Neuronal stem cell (in vitro differentiated cells): ENCODE measurements around the gene THAP10.
A peak's percentile ranks its signal among the peaks of the same experiment; 100 is the strongest.

Experiments used
- DNase-seq: peaks from one replicate; pipeline ENCODE4 v3.0.0-alpha.2; 2013; ENCODE audit warnings: low spot score
- H2AFZ ChIP-seq: one replicate; pipeline ENCODE4 v1.6.1; 2013; ENCODE audit warnings: mild to moderate bottlenecking, low read length, inconsistent platforms
- H2AK5ac ChIP-seq: 2 replicates; pipeline ENCODE4 v1.6.1; 2013; ENCODE audit warnings: low read depth, mild to moderate bottlenecking, inconsistent platforms, low read length, moderate library complexity, mixed read lengths
- H2BK120ac ChIP-seq: 2 replicates; pipeline ENCODE4 v1.6.1; 2013; ENCODE audit warnings: low read depth, mild to moderate bottlenecking, inconsistent platforms, low read length, moderate library complexity, mixed read lengths
- H2BK12ac ChIP-seq: one replicate; pipeline ENCODE4 v1.6.1; 2013; ENCODE audit warnings: low read length, inconsistent platforms
- H2BK15ac ChIP-seq: 2 replicates; pipeline ENCODE4 v1.6.1; 2013; ENCODE audit warnings: mild to moderate bottlenecking, low read length, inconsistent platforms, mixed read lengths
- H2BK5ac ChIP-seq: one replicate; pipeline ENCODE4 v1.6.1; 2013; ENCODE audit warnings: inconsistent platforms, mild to moderate bottlenecking, low read length, moderate library complexity
- H3K14ac ChIP-seq: one replicate; pipeline ENCODE4 v1.6.1; 2013; ENCODE audit warnings: low read length, inconsistent platforms
- H3K18ac ChIP-seq: 2 replicates; pipeline ENCODE4 v1.6.1; 2013; ENCODE audit warnings: low read length, inconsistent platforms
- H3K23ac ChIP-seq: 2 replicates; pipeline ENCODE4 v1.6.1; 2013; ENCODE audit warnings: low read depth, mild to moderate bottlenecking, mixed read lengths, low read length, inconsistent platforms; ENCODE audit not compliant: poor library complexity
- H3K27ac ChIP-seq: replicated peaks from 3 replicates; pipeline ENCODE4 v1.5.1; 2013; ENCODE audit warnings: low read length, inconsistent platforms
- H3K27me3 ChIP-seq, 3 experiments: 2 replicates each; pipeline ENCODE4 v1.6.1; 2013; ENCODE audit warnings: low read length in 3 of 3, mild to moderate bottlenecking in 2 of 3, inconsistent platforms in 1 of 3, low read depth in 1 of 3, mixed read lengths in 1 of 3, moderate library complexity in 1 of 3; ENCODE audit not compliant: control insufficient read depth in 3 of 3, insufficient read depth in 3 of 3
- H3K36me3 ChIP-seq, 2 donors: replicated peaks in 1 of 2; 2 replicates each; pipeline ENCODE4 v1.6.1; 2013; ENCODE audit warnings: low read length in 2 of 2; ENCODE audit not compliant: control insufficient read depth in 2 of 2, insufficient read depth in 2 of 2
- H3K4ac ChIP-seq: 2 replicates; pipeline ENCODE4 v1.6.1; 2013; ENCODE audit warnings: inconsistent platforms, mild to moderate bottlenecking, low read length, moderate library complexity
- H3K4me1 ChIP-seq, 2 donors: 1 replicate in 1 of 2; 2 replicates in 1 of 2; pipeline ENCODE4 v1.6.1; 2013; ENCODE audit warnings: low read length in 2 of 2, low read depth in 1 of 2; ENCODE audit not compliant: control insufficient read depth in 2 of 2, insufficient read depth in 1 of 2
- H3K4me2 ChIP-seq: one replicate; pipeline ENCODE4 v1.6.1; 2013; ENCODE audit warnings: mild to moderate bottlenecking, low read length, inconsistent platforms; ENCODE audit not compliant: insufficient read depth, poor library complexity, severe bottlenecking
- H3K4me3 ChIP-seq, 2 donors: 2 replicates each; pipeline ENCODE4 v1.5.1; 2013; ENCODE audit warnings: low read length in 2 of 2, mild to moderate bottlenecking in 2 of 2, inconsistent platforms in 1 of 2, moderate library complexity in 1 of 2
- H3K79me1 ChIP-seq: one replicate; pipeline ENCODE4 v1.6.1; 2013; ENCODE audit warnings: low read depth, mild to moderate bottlenecking, inconsistent platforms, low read length, moderate library complexity
- H3K9ac ChIP-seq: one replicate; pipeline ENCODE4 v1.6.1; 2013; ENCODE audit warnings: mild to moderate bottlenecking, low read depth, low read length, inconsistent platforms; ENCODE audit not compliant: poor library complexity
- H3K9me3 ChIP-seq, 2 donors: replicated peaks in 1 of 2; 2 replicates each; pipeline versions ENCODE3 to v1.6.1; 2013; ENCODE audit warnings: low read length in 2 of 2, mild to moderate bottlenecking in 2 of 2, inconsistent platforms in 1 of 2, low read depth in 1 of 2, mixed read lengths in 1 of 2, moderate library complexity in 1 of 2; ENCODE audit not compliant: control insufficient read depth in 2 of 2, insufficient read depth in 1 of 2
- H4K8ac ChIP-seq: one replicate; pipeline ENCODE4 v1.6.1; 2013; ENCODE audit warnings: low read depth, mild to moderate bottlenecking, inconsistent platforms, low read length, moderate library complexity
- H4K91ac ChIP-seq: one replicate; pipeline ENCODE4 v1.6.1; 2013; ENCODE audit warnings: low read length, low read depth, mild to moderate bottlenecking, inconsistent platforms; ENCODE audit not compliant: poor library complexity
- WGBS, 2 donors: extraction: QIAGEN DNeasy Blood & Tissue Kit; methylation state at CpG; one replicate each; pipeline ENCODE4 v1.1.7; 2013; ENCODE audit warnings: missing lambda C conversion rate in 2 of 2, mixed read lengths in 1 of 2; ENCODE audit not compliant: insufficient read length in 2 of 2, insufficient replicate concordance in 1 of 2; ENCODE audit errors: extremely low coverage in 2 of 2; 5-methylcytosine and 5-hydroxymethylcytosine counted together

Gene THAP10

DNA sequence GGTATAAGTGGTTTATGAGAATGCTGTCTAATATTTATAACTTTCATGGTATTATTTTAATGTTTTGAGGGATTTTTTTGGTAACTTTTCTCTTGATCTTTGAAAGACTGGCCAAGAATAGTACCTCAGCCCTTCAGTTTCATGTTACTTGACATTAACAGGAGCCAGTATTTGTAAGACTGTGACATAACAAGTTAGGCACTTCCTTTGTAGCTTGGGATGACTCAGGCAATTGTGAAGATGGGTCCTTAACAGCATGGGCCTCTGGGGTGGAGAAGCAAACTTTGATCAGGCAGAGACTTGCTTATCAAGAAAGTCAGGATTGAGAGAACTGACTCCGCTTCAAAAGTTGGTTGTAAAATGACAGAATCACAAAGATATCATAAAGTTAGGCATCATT is 9.9 kb upstream of the THAP10 start:
- no peaks in the 10 kb centered on the region for H3K27me3 ChIP-seq
- no peak overlapping the region for H3K9ac ChIP-seq
- no peaks in the 10 kb centered on the region for H3K4me1 ChIP-seq
- H3K23ac ChIP-seq, result no peak overlapping the region
- H3K4ac ChIP-seq, result no peak overlapping the region
- no peak for DNase-seq
- no peaks in the 10 kb centered on the region for H3K79me1 ChIP-seq
- peaks cover 0 to under 1% of the 10 kb centered on the region in 2 donors for H3K9me3 ChIP-seq
- H3K18ac ChIP-seq, result no peak overlapping the region
- H2BK120ac ChIP-seq, result no peak overlapping the region
- WGBS, 2 donors, result no CpG with 5 or more reads among the region's 1 CpG
- no peak overlapping the region for H4K8ac ChIP-seq
- H2BK12ac ChIP-seq, result no peak overlapping the region
- H2AFZ ChIP-seq, result no peak overlapping the region
- no peak overlapping the region for H3K4me3 ChIP-seq
- no peak overlapping the region for H4K91ac ChIP-seq
- no peak overlapping the region for H3K27ac ChIP-seq
- H2BK5ac ChIP-seq, result no peak overlapping the region
- no peak overlapping the region for H3K4me2 ChIP-seq
- H2BK15ac ChIP-seq, result no peak overlapping the region
- no peak overlapping the region for H3K14ac ChIP-seq
- no peak overlapping the region for H2AK5ac ChIP-seq
- H3K36me3 ChIP-seq, result peaks cover 3 to 52% of the 10 kb centered on the region in 2 donors

DNA sequence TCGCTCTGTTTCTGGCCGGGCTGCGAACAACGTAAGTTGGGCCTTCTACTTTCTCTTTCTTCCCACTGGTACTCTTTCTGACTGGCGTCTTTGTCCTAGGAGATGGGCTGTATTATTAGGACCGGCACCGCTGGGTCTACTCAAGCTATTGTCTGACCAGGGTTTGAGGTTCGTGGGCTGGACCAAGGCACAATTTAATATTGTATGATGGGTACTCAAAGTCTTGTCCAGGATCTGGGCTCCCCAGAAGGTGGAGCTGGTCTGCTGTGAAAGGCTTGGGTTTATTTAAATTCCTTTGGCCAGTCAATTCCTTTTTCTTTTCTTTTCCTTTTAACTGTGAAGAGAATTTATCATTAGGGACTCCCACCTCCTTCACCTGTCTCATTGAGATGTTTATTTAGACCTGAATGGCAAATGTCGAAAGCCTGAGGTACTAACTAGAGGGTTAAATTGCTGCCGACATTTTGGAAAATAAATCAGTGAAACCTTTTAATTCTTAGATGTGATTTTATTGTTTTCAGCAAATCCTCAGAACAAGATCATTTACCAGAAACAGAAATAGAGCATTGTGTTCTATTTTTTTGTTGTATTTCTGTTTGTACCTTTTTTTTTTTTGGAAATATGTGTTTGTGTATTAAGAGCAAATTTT is 803 bp upstream of the THAP10 start:
- no peak overlapping the region for H2BK15ac ChIP-seq
- no peak overlapping the region for H3K4ac ChIP-seq
- H3K27me3 ChIP-seq, result no peaks in the 10 kb centered on the region
- WGBS, 2 donors, result no CpG with 5 or more reads among the region's 10 CpGs
- no peak overlapping the region for H3K9ac ChIP-seq
- H3K4me1 ChIP-seq, result peaks cover 0 to 8% of the 10 kb centered on the region in 2 donors
- H3K27ac ChIP-seq, result no peak overlapping the region
- H2AK5ac ChIP-seq, result no peak overlapping the region
- H3K79me1 ChIP-seq, result no peaks in the 10 kb centered on the region
- H3K9me3 ChIP-seq, result no peaks in the 10 kb centered on the region
- no peak overlapping the region for H3K18ac ChIP-seq
- peak overlapping the region; percentile 97 for H2AFZ ChIP-seq
- no peak overlapping the region for H4K91ac ChIP-seq
- H3K4me3 ChIP-seq, result peak overlapping the region; percentile 83 to 92
- H4K8ac ChIP-seq, result no peak overlapping the region
- peak overlapping the region; percentile 75 for H3K4me2 ChIP-seq
- H2BK5ac ChIP-seq, result no peak overlapping the region
- peaks cover 2 to 35% of the 10 kb centered on the region in 2 donors for H3K36me3 ChIP-seq
- H3K23ac ChIP-seq, result no peak overlapping the region
- DNase-seq, result no peak
- H2BK120ac ChIP-seq, result no peak overlapping the region
- no peak overlapping the region for H2BK12ac ChIP-seq
- H3K14ac ChIP-seq, result no peak overlapping the region

- Histone ChIP-seq H3K9ac (no peak overlapping the region), H2BK15ac (no peak overlapping the region), H2BK120ac (no peak overlapping the region), H3K36me3 (peaks cover 0 to 14% of the 10 kb centered on the region in 2 donors), H3K23ac (no peak overlapping the region), H3K9me3 (no peaks in the 10 kb centered on the region), H3K27ac (no peak overlapping the region), H3K4me3 (no peak overlapping the region), H2BK5ac (no peak overlapping the region), H3K79me1 (no peaks in the 10 kb centered on the region), H3K4me1 (no peaks in the 10 kb centered on the region), H3K4ac (no peak overlapping the region), H3K27me3 (no peaks in the 10 kb centered on the region), H4K8ac (no peak overlapping the region), H4K91ac (no peak overlapping the region), H2BK12ac (no peak overlapping the region), H3K4me2 (no peak overlapping the region), H2AFZ (no peak overlapping the region), H3K14ac (no peak overlapping the region), H2AK5ac (no peak overlapping the region), H3K18ac (no peak overlapping the region)
- no CpG with 5 or more reads among the region's 2 CpGs for WGBS, 2 donors
- no peak for DNase-seq
Measured at GRCh38 chr15:70882361-70882760, 9.9 kb downstream of the THAP10 start.

DNA sequence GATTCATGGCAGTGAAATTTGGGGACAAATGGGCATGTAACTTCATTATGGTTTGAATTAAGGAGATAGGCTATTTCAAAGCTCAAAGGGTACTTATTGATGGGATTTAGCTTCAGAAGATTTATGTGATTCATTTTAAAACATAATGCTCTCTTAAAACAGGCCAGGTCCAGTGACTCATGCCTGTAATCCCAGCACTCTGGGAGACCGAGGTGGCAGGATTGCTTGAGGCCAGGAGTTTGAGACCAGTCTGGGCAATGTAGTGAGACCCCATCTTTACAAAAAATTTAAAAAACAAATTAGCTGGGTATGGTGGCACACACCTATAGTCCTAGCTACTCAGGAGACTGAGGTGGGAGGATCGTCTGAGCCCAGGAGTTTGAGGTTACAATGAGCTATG is 11.5 kb downstream of the THAP10 start:
- H2BK15ac ChIP-seq, result no peak overlapping the region
- WGBS, 2 donors, result no CpG with 5 or more reads among the region's 2 CpGs
- no peaks in the 10 kb centered on the region for H3K4me1 ChIP-seq
- no peak overlapping the region for H2BK120ac ChIP-seq
- no peak overlapping the region for H4K8ac ChIP-seq
- H3K4ac ChIP-seq, result no peak overlapping the region
- no peak overlapping the region for H3K23ac ChIP-seq
- no peak overlapping the region for H2AK5ac ChIP-seq
- no peaks in the 10 kb centered on the region for H3K9me3 ChIP-seq
- no peak overlapping the region for H2BK5ac ChIP-seq
- no peak overlapping the region for H3K9ac ChIP-seq
- H3K27me3 ChIP-seq, result no peaks in the 10 kb centered on the region
- no peak for DNase-seq
- H3K79me1 ChIP-seq, result no peaks in the 10 kb centered on the region
- no peak overlapping the region for H2BK12ac ChIP-seq
- no peak overlapping the region for H3K4me3 ChIP-seq
- no peak overlapping the region for H3K27ac ChIP-seq
- no peak overlapping the region for H3K14ac ChIP-seq
- H3K18ac ChIP-seq, result no peak overlapping the region
- no peak overlapping the region for H3K4me2 ChIP-seq
- H4K91ac ChIP-seq, result no peak overlapping the region
- H2AFZ ChIP-seq, result no peak overlapping the region
- H3K36me3 ChIP-seq, result peaks cover 0 to 14% of the 10 kb centered on the region in 2 donors
